Putamen (tissue), 1 donor: ENCODE results near the gene STOML3.

Experiments
- DNase-seq: peaks from one replicate; pipeline ENCODE4 v3.0.0-alpha.2; 2016; ENCODE audit warnings: low spot score

STOML3 gene

GRCh38 chr13:38981096-38981495 lies 9.5 kb downstream of the STOML3 start:
- no peak for DNase-seq

DNA sequence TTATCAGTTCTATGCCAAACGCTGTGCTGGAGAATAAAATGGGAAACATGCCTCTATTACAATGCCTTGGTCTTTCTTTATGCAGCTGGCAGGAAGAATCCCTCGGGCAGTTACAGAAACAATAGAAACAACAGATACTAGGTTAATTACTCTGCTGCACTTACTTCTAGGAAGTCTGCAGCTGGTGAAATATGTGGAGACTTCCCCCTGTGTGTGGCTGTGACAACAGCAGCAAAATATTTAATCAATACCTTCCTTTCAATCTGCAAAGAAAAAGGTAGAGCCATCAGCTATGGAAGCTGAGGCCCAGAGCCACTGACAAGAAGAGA lies 9.9 kb downstream of the STOML3 start:
- no peak for DNase-seq

- DNase-seq: peak; percentile 48
Measured at GRCh38 chr13:38979891-38980749, 10.5 kb downstream of the STOML3 start.

GRCh38 chr13:38970380-38971051 lies 20.1 kb downstream of the STOML3 start:
- peak; percentile 3 for DNase-seq

DNA sequence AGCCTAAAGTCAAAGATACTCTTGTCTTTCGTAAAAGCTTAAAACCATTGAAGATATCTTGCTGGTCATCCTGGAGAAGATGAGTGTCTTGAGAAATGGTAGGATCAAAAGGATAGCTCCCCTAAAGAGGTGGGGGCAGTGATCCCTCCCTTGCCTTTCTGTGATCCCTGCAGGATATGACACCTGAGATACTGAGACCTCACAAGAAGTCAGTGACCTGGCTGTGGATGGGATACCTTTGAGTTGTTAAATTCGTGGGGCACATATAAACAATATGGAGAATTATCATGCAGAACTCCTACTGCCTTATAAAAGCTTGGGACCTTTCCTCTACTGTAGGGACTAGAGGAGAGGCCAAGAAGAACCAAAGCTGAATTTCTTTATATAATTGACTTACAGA lies 21.4 kb downstream of the STOML3 start:
- DNase-seq: no peak

DNA sequence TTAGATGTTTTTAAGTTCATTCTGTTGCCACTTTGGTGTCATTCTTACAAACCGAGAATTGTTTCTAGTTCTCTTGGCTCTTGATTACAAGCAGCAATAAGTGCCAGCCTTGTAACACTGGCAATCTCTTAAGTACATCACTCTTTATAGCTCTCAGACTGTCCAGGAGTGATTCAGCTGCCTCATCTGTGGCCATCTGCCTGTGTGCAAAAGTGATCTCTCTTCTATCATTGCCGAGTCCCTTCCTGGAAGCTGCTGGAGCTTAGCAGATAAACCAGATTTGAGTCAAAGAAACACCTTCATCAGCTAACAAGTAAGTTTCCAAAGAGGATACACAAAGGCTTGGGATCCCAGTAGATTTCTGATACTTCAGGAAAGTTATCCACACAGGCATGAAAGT lies 23.2 kb downstream of the STOML3 start:
- no peak for DNase-seq

GRCh38 chr13:38965281-38965680 lies 25.4 kb downstream of the STOML3 start:
- no peak for DNase-seq

- no peak for DNase-seq
Measured at GRCh38 chr13:38960175-38960574, 30.5 kb downstream of the STOML3 start.

GRCh38 chr13:38957794-38958592 lies 32.6 kb downstream of the STOML3 start:
- no peak for DNase-seq

DNA sequence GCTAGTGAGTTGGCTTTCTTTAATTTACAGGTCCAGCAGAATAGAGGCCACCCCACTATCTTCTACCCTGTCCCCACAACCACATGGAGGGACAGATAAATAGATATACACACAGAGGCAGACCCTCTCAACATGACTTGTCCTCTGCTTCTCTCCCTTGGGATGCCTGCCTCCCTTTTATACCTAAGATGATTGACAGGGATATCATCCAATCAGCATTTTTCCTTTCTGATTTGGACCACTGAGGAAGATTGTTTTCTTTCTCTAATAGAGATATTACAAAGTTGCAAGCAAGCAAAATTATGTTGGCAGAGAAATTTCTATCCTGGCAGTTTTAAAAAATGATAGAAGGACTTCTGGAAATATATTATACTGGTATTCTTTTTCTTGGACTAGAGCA lies 35.8 kb downstream of the STOML3 start:
- no peak for DNase-seq

DNA sequence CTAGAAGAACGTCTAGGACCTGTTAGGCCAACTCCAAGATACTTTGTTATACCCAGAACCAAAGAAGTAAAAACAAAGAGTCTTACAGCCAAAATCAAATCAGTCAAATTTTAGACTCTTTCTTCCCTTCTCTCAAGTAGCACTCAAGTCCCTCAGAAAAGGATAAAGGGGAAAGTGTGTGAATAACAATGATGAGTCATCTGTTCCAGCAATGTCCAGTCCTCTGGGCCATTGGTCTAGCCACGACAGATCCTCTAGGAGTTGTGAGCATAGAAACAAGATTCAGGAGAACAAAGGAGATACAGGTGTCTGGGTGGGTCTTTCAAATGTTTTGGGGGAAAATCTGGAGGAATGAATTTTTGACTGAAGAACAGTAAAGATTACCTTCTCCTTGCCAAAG lies 36.3 kb downstream of the STOML3 start:
- no peak for DNase-seq

DNA sequence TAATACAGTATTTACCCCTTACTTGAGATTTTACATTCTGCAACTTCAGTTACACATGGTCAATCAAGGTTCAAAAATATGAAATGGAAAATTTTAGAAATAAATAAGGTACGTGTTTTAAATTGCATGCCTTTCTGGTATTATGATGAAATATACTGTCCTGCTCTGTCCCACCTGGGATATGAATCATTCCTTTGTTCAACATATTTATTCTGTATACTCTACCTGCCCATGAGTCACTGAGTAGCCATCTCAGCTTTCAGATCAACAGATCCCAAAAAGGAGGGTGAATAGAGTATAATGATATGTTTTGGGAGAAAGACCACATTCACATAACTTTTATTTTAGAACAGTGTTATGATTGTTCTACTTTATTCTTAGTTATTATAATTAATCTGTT lies 37.8 kb downstream of the STOML3 start:
- DNase-seq: no peak

- no peak for DNase-seq
Measured at GRCh38 chr13:38951525-38952313, 38.9 kb downstream of the STOML3 start.

DNA sequence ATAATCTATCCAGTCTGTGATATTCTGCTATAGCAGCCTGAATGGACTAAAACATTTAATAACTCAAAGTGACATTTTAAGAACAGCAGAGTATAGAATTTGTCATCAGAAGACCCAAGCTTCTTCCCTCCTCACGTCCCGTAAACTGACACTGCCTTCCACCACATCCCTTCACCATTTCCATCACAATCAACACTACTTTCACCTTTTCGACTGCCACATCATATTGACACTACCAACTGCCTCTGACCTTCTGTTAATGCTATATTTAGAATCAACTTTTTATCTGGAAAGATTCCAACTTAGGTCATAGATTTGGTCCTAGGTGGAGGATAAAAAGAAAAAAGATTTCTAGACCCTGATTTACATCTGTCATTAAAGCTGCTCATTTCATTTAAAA lies 39.6 kb downstream of the STOML3 start:
- no peak for DNase-seq

DNA sequence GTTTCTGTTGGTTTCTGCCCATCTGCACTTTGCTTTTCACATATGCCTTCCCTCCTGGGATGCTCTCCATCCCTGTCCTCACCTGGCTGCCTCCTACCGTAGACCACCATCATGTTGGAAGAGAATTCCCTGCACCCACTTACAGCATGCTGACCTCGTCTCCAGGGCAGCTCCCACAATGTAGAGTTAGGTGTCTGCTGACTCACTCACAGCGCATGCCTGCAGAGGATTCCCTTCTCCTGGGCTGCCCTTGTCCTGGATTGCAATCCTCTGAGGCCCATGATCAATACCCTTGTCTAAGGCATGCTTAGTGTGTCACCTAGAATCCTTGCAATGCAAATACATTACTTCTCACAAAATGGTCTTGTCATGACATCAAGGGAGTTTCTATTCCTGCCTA lies 43.6 kb downstream of the STOML3 start:
- no peak for DNase-seq

GRCh38 chr13:38944219-38944618 lies 46.4 kb downstream of the STOML3 start:
- no peak for DNase-seq

DNA sequence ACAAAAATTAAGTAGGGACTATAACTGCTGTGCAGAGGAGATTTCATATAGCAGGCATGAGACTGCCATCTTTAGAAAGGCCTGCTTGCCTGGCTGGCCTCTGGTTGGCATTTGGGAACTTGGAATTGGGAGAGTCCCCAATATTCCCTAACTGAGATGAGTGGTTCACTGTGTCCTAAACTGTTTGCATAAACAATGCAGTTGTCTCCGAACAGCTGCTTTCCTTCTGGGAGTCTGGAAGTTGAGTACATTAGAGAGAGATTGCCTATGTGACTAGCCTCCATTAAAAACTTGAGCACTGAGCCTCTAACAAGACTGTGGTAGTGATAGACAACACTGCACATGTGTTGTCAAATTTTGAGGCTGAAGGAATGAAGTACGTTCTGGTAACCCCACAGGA lies 47.4 kb downstream of the STOML3 start:
- no peak for DNase-seq

GRCh38 chr13:38941353-38941945 lies 49.2 kb downstream of the STOML3 start:
- no peak for DNase-seq

DNA sequence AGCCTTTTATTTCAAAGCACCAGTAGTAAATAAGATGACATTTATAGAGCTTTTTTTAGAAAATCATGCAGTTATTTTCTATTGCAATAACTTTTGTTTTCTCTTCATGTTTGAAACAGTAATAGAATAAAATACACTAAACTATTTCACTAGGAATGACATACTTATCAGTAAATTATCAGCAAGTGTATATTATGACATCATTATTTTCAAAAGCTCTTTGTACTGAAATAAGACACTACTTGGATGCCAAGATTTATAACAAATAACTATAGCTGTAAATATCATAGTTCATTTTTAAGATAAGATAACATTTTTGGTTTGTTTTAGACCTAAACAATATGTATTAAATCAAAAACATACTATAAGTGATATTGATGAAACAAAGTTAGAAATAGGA lies 56.8 kb downstream of the STOML3 start:
- DNase-seq: no peak

GRCh38 chr13:38922170-38922569 lies 68.5 kb downstream of the STOML3 start:
- no peak for DNase-seq

- no peak for DNase-seq
Measured at GRCh38 chr13:38921081-38921480, 69.5 kb downstream of the STOML3 start.
